Fibroblast of skin of left biceps (primary cell): ENCODE results near the gene KCNG1.

Experiments used
- DNase-seq, 2 experiments: peaks; one replicate each; pipeline ENCODE4 v3.0.0-alpha.2; 2013; ENCODE audit warnings: low read depth in 2 of 2

The KCNG1 gene

DNA sequence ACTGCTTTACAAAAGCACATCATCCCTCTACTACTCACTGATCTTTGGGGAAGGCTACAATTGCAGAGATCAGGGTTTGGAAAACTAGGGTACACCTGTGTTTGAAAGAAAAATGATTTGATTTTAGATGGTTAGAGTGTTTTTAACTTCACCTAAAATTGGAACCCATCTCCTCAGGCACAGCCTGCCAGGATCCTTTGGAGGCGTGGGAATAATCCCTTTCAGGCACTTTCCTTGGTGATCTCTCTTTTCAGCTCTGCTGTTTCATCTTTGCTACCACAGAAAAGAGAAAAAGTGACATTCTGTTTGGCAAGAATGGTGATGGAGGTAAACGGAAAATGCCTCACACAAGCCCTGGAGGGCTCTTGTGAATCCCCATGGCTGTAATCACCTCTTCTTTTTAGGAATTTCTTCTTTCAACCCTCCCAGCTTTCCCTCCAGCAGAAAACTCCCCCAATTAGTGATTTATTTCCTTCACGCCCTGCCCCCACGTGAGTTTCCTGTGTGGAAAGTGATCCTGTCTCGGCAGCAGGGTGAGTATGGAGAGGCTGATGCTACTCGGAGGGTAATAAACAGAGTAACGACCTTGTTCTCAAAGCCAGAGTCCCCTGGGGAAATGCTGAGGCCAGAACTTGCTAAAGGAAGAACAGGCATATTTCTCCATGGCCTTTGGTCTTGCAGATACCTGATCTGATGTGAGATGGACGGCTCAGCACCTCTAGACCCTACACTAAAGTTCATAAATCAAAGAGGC, 9.2 kb downstream of the KCNG1 start:
- DNase-seq, result no peak

DNA sequence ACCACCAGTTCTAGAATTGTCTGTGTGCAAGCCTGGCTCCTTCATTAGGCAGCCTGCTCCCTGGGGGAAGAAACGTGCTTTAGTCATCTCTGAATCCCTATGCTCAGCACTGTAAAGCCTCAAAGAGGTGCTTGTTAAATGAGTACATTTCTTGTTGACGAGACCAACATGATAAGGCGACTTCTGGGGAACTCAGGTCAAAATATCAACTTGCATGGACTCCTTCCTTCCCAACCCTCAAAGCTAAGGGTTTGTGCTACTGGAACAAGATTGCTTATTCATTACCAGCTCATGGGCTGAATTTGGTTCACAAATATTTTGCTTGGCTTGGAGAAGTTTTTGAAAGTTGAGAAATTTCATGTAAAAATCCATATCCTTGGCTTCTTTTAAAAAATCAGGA, 10.6 kb downstream of the KCNG1 start:
- DNase-seq, result no peak

DNA sequence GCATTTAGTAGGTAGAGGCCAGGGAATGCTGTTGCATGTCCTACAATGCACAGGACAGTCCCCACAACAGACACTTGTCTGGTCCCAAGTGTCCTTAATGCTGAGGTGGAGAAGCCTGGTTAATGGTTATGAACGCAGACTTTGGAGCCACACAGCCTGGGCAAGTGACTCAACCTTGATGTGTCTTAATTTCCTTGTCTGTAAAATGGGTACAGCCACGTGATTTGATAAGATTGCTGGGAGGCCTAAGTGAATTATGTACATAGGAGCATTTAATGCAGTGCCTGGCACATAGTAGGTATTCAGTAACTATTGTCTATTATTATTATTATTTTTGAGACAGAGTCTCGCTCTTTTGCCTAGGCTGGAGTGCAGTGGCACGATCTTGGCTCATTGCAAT, 11.4 kb downstream of the KCNG1 start:
- DNase-seq, result no peak

DNA sequence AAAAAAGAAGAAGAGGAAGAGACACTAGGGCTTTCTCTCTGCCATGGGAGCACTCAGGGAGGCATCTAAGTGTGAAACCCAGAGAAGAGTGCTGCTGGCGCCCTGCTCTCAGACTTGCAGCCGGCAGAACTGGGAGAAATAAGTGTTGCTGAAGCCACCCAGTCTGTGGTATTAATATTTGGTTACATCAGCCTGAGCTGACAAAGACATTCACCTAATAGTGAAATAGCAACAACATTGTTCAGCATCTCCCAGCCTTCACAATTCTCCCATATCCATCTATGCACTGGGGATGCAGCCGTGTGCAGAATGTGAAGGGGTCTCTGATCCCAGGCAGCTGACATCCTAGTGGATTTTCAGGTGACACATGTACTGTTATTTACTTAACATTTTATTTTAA, 12.0 kb downstream of the KCNG1 start:
- no peak for DNase-seq

DNA sequence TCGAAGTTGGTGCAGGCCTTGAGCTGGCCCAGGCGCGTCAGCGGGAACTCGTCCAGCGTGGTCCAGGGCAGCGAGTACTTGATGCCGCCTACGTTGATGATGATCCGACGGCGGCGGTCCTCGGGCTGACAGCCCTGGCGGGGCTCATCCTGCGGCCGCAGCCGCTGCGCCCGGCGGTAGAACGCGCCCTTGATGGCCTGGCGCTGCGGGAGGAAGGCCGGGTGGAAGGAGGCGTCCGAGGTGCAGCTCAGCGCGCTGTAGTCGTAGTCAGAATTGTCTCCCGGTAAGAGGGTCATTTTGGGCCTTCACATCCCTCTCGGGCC, 12.9 kb downstream of the KCNG1 start:
- no peak for DNase-seq

DNA sequence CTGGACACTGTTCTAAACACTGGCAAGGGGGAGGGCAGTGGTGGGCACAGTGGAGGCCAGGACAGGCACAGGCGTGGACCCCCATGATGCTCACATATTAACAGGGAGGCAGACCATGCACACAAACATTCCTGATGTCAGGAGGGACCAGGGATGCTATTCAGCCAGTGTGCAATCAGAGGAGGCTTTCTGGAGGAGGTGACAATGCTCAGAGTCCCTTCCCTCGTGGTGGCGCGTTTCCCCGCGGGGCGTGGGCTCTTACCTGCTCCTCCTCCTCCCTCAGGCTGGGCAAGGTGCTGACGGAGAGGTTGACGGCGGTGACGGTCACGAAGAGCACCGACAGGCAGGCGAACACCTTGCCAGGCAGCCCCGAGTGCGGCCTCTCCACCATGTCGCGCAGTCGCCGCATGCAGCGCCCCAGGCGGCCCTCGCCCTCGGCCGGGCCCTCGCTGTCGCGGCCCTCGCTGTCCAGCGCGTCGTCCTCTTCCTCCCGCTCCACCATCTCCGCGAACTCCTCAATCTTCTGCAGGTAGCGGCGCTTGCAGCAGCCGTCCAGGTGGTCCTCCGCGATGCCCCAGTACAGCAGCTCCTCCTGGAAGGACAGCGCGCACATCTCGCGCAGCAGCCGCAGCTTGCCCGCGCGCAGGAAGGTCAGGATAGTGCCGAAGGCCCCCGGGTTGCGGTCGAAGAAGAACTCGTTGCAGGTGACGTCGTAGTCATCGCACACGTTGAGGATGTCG, 13.4 kb downstream of the KCNG1 start:
- DNase-seq, result no peak

DNA sequence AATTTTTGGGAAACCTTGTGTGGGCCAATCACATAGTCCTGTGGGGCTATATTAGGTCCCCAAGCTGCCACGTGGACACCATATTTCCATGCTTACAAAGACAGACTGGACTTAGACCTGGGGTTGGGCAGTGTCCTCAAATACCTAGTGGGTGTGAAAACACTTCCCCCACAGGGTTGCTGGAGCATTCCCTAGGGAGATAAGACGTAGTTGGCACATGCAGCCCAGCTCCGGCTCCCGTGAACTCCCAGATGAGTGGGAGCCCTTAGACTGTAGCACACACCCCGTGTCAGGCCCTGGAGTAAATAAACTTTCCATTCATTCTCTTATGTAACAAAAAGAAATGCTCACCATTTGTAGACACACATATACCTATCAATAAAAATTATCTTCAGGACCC, 14.2 kb downstream of the KCNG1 start:
- no peak for DNase-seq

DNA sequence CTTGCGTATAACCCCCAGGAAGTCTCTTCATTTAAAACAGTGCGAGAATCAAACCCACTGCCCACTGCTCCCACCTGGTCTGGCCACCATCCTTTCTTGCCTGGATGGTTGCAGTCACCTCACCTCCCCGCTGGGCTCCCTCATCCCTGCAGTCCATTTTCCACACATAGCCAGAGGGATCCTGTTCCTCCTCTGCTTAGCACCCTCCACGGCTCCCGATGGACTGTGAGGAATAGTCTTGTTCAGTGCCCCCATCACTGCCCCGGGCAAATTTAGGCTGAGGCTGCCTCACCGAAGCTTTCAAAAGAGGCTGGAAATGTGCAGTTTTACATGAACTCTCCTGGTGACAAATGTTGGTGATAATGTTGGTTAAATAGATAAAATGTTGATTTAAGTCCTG, 17.7 kb downstream of the KCNG1 start:
- DNase-seq, result no peak

DNA sequence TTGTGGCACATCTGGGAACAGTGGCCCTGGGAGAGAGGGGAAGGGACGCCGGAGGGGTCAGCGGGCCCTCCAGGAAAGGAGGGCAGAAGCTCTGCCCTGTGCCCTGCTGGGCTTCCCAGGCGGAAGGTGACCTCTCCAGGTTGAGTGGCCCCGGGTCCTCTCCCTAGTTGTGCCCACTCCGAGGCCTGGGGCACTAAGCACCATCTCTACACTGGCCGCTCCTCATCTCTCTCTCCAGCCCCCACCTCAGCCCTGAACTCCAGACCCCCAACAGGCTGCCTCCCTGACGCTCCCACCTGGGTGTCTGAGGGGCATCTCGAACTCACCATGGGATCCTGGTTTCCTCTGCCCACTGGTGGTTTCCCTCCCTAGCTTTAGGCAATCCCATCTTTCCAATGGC, 18.1 kb downstream of the KCNG1 start:
- DNase-seq, result no peak

DNA sequence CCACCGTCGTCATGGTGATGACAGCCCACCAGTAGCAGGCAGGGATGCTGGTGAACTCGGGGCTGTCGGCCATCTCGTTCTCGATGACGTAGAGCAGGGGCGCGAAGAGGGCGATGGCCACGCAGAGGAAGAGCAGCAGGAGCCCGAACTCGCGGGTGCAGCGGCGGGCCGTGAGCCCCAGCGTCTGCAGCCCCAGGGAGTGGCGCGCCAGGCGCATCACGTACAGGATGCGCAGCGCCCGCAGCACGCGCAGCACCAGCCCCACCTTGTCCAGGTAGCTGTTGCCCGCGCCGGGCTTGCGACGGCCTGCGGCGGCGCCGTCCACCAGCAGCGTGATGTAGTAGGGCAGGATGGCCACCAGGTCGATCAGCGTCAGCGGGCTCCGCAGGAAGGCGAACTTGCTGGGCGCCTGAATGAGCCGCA, 18.6 kb downstream of the KCNG1 start:
- no peak for DNase-seq

DNA sequence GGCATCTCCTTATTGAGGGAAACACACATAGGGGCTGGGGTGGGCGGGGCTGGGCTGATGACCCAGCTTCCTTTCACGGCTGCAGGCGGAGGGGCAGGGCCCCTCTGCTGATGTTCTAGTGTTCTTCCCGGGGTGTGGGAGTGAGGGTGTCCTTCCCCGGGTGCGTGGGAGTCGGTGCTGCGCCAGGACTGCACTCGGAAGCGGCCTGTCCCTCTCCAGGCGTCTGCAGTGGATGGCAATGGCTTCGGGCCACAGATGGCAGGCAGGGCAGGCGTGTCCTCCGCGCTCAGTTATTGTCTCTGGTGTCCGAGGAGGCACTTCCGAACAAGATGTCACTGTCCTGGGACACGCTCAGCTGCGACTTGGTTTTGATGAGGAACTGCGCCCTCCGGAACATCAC, 19.2 kb downstream of the KCNG1 start:
- no peak for DNase-seq

DNA sequence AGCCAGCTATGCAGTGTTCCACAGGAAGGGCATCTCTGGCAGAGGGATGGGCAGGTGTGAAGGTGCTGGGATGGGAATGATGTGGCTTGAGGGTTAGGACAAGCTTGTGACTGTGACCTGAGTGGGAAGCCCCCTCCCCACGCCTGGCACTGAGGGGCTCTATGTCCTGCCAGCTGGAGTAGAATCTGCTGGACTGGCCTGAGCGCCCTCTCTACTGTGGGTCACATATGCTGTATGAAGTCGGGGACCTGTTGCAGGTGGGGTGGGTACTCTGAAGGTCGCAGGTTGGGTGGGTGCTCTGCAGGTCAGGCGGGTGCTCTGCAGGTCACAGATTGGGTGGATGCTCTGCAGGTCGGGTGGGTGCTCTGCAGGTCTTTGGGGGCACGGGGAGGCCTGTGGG, 20.3 kb downstream of the KCNG1 start:
- no peak for DNase-seq

DNA sequence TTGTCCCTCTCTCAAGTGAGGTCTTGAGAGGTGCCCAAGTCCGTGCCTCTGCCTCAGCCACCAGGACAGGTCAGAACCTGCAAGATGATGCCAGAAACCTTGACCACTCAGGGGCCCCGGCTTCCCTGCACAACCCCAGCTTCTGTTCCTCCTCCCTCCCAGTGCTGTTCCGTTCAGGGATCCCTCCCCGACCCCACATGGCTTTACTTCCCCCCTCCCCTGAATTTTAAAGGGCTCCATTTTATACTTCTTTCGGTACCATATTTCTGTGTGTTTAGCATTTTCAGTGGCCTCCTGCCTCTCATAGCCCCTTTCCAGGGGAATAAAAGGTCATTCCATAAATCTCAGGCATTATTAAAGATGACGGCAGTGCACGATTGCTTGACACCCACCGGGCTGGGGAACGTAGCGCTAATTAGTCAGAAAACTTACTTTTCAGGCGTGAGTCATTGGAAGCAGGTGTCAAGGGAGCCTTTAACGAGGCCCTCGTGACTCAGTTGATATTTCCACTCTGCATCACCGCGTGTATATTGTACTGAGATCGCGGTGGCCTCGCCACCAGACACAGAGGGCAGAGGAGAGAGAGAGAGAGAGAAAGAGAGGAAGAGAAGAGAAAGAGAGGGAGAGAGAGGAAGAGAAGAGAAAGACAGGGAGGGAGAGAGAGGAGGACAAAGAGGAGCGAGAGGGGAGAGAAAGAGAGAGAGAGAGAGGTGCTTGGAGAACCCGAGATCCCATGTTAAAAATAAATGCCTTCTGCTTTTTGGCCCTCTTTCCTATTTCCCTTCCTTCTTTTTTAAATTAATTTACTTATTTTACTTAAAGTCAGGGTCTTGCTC, 21.3 kb downstream of the KCNG1 start:
- no peak for DNase-seq

DNA sequence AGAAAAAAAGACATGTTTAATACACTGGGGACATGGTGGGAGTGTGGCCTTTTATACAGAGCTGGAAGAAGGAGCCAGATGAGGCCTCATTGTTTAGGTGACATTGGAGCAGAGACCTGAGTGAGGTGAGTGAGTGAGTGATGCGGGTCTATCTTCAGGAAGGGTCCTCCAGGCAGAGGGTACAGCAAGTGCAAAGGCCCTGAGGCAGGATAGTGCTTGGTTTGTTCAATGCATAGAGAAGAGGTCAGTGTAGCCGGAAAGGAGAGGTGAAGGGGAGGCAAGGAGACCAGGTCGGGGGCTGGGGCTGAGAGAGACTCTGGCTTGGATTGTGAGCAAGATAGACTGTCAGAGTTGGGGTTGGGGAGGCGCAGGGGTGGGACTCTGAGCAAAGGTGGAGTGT, 23.6 kb downstream of the KCNG1 start:
- no peak for DNase-seq

DNA sequence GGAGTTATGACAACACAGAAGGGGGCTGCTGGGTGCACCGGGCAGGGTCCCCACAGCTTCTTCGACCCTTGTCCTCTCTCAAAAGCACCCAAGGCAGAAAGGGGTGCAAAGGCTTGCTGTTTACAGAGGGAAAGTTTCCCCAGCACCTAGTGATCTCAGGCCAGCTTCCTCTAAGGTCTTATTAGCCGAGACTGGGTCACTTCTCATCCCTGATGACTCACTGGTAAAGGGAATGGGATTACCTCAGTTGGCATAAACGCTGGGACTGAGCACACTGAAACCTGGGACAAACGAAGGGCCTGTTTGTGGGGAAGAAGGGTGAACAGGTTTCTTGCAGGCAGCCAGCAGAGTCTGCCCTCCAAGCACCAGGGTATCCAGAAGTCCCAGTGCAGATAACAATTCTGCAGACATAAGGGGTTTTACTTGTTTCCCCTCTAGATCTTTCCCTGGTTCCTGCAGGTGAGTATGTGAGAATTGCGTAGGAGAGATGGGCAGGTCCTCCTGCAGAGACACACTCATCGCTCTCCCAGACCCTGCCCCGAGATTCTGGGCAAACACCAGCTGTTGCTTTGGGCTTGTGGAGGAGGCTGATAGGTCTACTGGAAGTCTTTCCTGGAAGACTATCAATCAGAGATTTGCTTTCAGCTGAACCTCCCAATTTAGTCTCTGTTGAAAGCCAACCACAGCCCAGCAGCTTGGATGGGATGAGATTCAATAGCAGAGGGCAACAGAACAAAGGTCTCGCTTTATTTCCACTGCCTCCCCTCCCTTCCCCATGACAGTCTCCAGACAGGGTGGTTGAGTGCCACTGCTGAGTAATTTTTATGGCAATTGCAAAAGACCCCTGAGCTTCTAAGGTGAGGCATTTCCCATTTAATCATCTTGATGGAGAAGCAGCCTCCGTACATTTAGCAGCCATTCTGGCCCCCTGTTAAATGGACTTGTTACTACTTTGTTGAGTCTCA, 25.7 kb downstream of the KCNG1 start:
- DNase-seq, result no peak

DNA sequence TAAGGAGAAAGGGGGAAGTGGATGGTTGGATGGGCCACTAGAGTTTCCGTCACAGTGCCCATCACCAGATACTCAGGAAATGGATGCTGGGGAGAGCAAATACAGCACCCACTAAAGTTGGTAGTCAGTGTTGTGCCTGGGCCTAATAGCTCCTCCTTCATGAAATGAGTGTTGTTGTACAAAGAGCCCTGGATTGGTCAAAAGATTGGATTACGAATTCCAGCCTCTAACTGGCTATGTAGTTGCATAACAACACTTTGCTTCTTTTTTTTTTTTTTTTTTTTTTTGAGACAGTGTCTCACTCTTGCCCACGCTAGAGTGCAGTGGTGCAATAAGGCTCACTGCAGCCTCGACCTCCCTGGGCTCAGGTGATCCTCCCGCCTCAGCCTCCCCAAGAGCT, 27.4 kb downstream of the KCNG1 start:
- no peak for DNase-seq

DNA sequence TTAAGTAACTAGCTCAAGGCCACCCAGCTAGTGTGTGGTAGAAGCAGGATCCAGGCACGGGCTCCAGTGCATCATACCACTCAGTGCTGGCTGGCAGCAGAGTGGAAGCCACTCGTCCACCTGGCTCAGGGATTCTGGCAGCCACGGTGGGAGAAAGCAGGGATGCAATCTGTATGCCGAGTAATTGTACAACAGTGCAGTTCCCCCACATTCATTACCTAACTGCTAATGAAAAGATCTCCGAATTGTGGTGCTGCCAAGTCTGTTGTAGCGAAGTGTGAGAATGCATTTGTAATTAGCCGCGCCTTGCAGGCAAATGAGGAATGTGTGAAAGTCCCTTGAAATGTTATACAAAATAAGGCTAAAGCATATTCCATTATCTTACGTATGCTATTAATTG, 29.0 kb downstream of the KCNG1 start:
- no peak for DNase-seq

DNA sequence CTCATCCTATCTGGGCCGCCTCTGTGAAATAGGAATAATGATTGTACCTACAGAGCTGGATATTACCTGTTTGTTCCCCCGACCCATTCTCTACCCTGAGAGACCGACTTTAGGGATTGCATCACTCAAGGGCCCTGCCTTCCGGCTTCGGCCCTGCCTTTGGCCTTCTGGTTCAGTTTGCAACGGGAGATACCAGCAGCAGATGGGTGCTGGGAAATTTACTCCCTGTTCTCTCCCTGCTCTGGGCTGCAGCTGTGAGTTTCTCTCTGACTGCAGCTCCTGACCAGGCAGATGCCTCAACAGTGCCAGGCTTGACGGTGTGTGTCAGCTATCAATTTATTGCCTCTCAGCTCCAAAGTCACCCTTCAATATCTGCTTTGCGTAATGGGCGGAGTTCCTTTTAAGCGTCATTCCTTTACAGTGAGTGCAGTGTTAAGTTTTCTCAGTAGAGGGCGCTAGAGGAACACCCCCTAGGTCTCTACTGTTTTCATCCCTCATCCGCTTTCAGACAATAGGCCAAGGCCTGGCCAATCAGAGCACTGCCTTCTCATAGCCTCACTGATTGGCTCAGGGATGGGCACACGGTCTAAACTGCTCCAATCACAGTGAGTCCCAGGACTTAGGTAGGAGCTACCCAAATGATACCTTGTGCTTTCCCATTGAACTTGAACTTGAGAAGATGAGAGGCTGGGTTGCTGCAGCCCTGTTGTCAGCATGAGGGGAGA, 30.0 kb downstream of the KCNG1 start:
- DNase-seq, result peak; percentile 43 to 44

DNA sequence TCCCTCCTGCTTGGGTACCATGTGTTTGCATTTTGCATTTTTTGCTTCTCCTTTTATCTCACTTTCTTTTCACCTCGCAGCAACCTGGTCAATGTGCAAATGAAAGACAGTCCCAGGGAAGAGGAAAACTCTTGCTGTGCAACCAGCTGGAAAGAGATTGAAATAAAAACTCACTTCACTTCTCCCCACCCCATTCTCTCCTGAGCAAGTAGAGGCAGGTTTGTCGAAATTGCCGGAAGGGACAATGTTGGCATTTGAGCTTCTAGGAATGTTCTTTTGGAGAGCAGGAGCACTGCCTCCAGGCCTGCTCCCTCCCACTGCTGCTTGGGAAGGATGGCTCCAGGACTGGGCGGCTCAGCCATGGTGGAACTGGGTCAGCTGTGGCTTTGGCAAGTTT, 30.6 kb downstream of the KCNG1 start:
- no peak for DNase-seq

DNA sequence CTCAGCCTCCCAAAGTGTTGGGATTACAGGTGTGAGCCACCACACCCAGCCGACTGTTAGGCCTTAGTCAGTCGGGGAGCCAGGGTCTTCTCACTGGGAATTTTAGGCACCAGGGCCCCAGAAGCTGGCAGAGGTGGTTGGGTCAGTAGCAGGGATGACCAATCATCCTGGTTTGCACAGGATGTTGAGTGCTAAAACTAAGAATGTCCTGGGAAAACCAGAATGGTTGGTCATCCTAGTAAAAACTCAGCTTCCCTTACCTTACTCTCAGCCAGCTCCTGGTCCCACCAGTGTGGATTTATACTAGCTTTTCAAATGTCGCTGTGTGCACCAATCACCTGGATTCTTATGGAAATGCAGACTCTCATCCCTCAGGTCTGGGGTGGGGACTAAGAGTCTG, 31.8 kb downstream of the KCNG1 start:
- no peak for DNase-seq
